HCT116 (cell line): ENCODE measurements around the gene RXYLT1. TPM values are rescaled to one million over a fixed set of nuclear protein-coding genes. Genes with fewer than 3 reads are reported as not detected.
A peak's percentile ranks its signal among the peaks of the same experiment; 100 is the strongest.

Experiments used
- ATAC-seq: fragments of 200-7000 bp; cut with Tn5 transposase; 2 replicates; pipeline ENCODE4 v1.9.1; 2020; ENCODE audit warnings: mild to moderate bottlenecking, moderate library complexity
- BruUV-seq: library from RNA; stranded (reverse); fragments of 400-500 nt; replicated peaks from 2 replicates; lab custom pipeline; 2021; lab: Mats Ljungman, UMichigan
- CTCF ChIA-PET: fragments of 300-600 bp; sonication (Branson Sonifier 250); formaldehyde crosslinking; loops from one replicate; lab custom pipeline; 2021; ENCODE audit warnings: antibody characterized with exemption; lab: Charles Lee
- POLR2A ChIA-PET: fragments of 300-600, 350-600 bp; sonication (Branson Sonifier 250); formaldehyde crosslinking; loops from one replicate; lab custom pipeline; 2021; ENCODE audit warnings: antibody characterized with exemption; lab: Charles Lee
- RAD21 ChIA-PET, 2 experiments: fragments of 300-600 bp; sonication (Branson Sonifier 250); formaldehyde crosslinking; loops; one replicate each; lab custom pipeline; 2023; ENCODE audit warnings: low total read pairs in 2 of 2; ENCODE audit not compliant: uncharacterized antibody in 2 of 2, unreplicated experiment in 2 of 2, low non-redundant PET in 1 of 2; lab: Charles Lee
- DNase-seq: peaks from one replicate; pipeline ENCODE4 v3.0.0-alpha.2; 2010; ENCODE audit warnings: low read depth, low spot score
- H2AFZ ChIP-seq: fragments of 200-600 bp; shearing (Covaris generic), sonication (generic); 2 replicates; pipeline ENCODE4 v1.6.1; 2017; ENCODE audit warnings: low read depth, mixed run types, mixed read lengths, antibody characterized with exemption, low read length; ENCODE audit not compliant: poor library complexity, severe bottlenecking
- H3K27ac ChIP-seq: 2 replicates; pipeline ENCODE4 v1.5.1; 2012; ENCODE audit warnings: low read depth, low read length
- H3K27me3 ChIP-seq: fragments of 200-600 bp; sonication (generic); 2 replicates; pipeline ENCODE4 v1.6.1; 2016; ENCODE audit warnings: mixed run types, low read length, mixed read lengths; ENCODE audit not compliant: insufficient read depth
- H3K36me3 ChIP-seq, 2 experiments: fragments of 200-500 bp in 1 of 2; fragments of 200-600 bp in 1 of 2; sonication (Bioruptor generic) in 1 of 2; sonication (generic) in 1 of 2; 2 replicates each; pipeline versions ENCODE4 v1.5.1 to v1.6.1; 2014 to 2016; ENCODE audit warnings: low read length in 2 of 2, inconsistent platforms in 1 of 2, mixed read lengths in 1 of 2, mixed run types in 1 of 2; ENCODE audit not compliant: insufficient read depth in 2 of 2, control insufficient read depth in 1 of 2
- H3K4me1 ChIP-seq, 2 experiments: fragments of 200-600 bp in 1 of 2; sonication (generic) in 1 of 2; 2 replicates each; pipeline versions ENCODE4 v1.5.1 to v1.6.1; 2012 to 2017; ENCODE audit warnings: low read length in 2 of 2, inconsistent platforms in 1 of 2, mild to moderate bottlenecking in 1 of 2, mixed read lengths in 1 of 2, mixed run types in 1 of 2, moderate library complexity in 1 of 2; ENCODE audit not compliant: insufficient read depth in 2 of 2, control insufficient read depth in 1 of 2
- H3K4me2 ChIP-seq: fragments of 200-600 bp; sonication (generic); 2 replicates; pipeline ENCODE4 v1.6.1; 2017; ENCODE audit warnings: mixed run types, low read length, mixed read lengths
- H3K4me3 ChIP-seq, 2 experiments: fragments of 200-600 bp in 1 of 2; sonication (generic) in 1 of 2; replicated peaks in 1 of 2; 2 replicates each; pipeline ENCODE4 v1.5.1; 2011 to 2016; ENCODE audit warnings: low read length in 2 of 2, control low read depth in 1 of 2, low read depth in 1 of 2, mild to moderate bottlenecking in 1 of 2, mixed read lengths in 1 of 2, mixed run types in 1 of 2
- H3K79me2 ChIP-seq: fragments of 200-600 bp; sonication (generic); 2 replicates; pipeline ENCODE4 v1.6.1; 2017; ENCODE audit warnings: mild to moderate bottlenecking, mixed run types, low read length, moderate library complexity, mixed read lengths; ENCODE audit not compliant: insufficient read depth
- H3K9ac ChIP-seq: fragments of 200-600 bp; sonication (generic); 2 replicates; pipeline ENCODE4 v1.6.1; 2016; ENCODE audit warnings: low read length, mixed read lengths
- H3K9me2 ChIP-seq: fragments of 200-600 bp; sonication (generic), shearing (Covaris generic); 2 replicates; pipeline ENCODE4 v1.6.1; 2017; ENCODE audit warnings: mixed run types, mild to moderate bottlenecking, moderate library complexity; ENCODE audit not compliant: insufficient read depth
- H3K9me3 ChIP-seq, 2 experiments: fragments of 200-500 bp in 1 of 2; fragments of 200-600 bp in 1 of 2; sonication (Bioruptor generic) in 1 of 2; sonication (generic) in 1 of 2; 2 replicates each; pipeline ENCODE4 v1.6.1; 2014 to 2017; ENCODE audit warnings: low read length in 2 of 2, mixed read lengths in 2 of 2, inconsistent platforms in 1 of 2, low read depth in 1 of 2, mild to moderate bottlenecking in 1 of 2, mixed run types in 1 of 2, moderate library complexity in 1 of 2; ENCODE audit not compliant: control insufficient read depth in 1 of 2, insufficient read depth in 1 of 2
- H4K20me1 ChIP-seq: fragments of 200-600 bp; sonication (generic), shearing (Covaris generic); 2 replicates; pipeline ENCODE4 v1.6.1; 2017; ENCODE audit warnings: mixed run types, mild to moderate bottlenecking, moderate library complexity; ENCODE audit not compliant: insufficient read depth
- CBX3 ChIP-seq: IDR thresholded peaks from 2 replicates; pipeline ENCODE4 v1.6.1; 2012; ENCODE audit warnings: low read depth
- POLR2A ChIP-seq: IDR thresholded peaks from 2 replicates; pipeline ENCODE4 v1.7.0; 2011; ENCODE audit warnings: borderline replicate concordance; ENCODE audit not compliant: insufficient read depth, insufficient read length; ENCODE audit errors: extremely low read depth
- RAD21 ChIP-seq: IDR thresholded peaks from 2 replicates; pipeline ENCODE4 v1.6.1; 2012; ENCODE audit warnings: low read depth, mild to moderate bottlenecking
- intact Hi-C: fragments of 100-400 bp; cut with micrococcal nuclease; formaldehyde crosslinking; loops from 2 replicates; pipeline ENCODE4 v1.10.0; 2022
- total RNA-seq: library from RNA; stranded (reverse); gene quantifications from one replicate; pipeline ENCODE4 v1.2.1, GENCODE V29; 2021; ENCODE audit not compliant: unreplicated experiment
- TF ChIP-seq, protein P1 (sequence below), 3 experiments: fragments of 200-600 bp in 1 of 3; sonication (generic) in 1 of 3; IDR thresholded peaks in 2 of 3; conservative IDR thresholded peaks in 1 of 3; 2 replicates each; pipeline ENCODE4 v1.5.1; 2012 to 2017; ENCODE audit warnings: low read depth in 2 of 3, low read length in 2 of 3, antibody characterized with exemption in 1 of 3, borderline replicate concordance in 1 of 3, control low read depth in 1 of 3, mild to moderate bottlenecking in 1 of 3, mixed read lengths in 1 of 3, mixed run types in 1 of 3, moderate library complexity in 1 of 3; ENCODE audit not compliant: insufficient read depth in 1 of 3
- TF ChIP-seq, protein P2 (sequence below): IDR thresholded peaks from 2 replicates; pipeline ENCODE4 v1.6.1; 2012

Gene RXYLT1
- total RNA-seq, 1 experiment from 2014 or later: 23.0 TPM

DNA sequence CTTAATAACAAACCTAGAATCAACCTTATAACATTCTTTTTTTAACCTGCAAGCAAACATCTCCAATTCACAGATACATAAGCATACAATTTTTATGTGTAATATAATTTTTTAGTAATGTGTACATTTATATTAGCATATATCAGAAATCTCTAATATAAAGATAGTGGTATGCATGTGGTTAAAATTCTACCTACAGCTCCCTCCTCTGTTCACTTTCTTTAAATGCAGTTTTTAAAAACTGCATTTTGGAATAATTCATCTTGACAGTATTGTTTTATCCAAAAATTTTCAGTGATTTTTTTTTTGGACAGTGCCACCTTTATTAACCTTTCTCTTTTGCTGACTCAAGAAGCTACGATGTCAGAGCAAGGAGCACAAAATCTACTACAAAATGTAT is 13.2 kb upstream of the RXYLT1 start:
- BruUV-seq: no TSS peak
- H3K27ac ChIP-seq: no peak overlapping the region
- H3K9ac ChIP-seq: no peak overlapping the region
- no peak overlapping the region for H3K4me2 ChIP-seq
- ChIA-PET CTCF (interaction anchor here (1.2 to 1.7 kb wide), 2 partner anchors 9 to 614 kb away, joined by 4 to 5 read pairs; no protein-coding TSS in a partner anchor), RAD21 (no interaction called here), POLR2A (no interaction called here)
- no peaks in the 10 kb centered on the region for H3K9me2 ChIP-seq
- DNase-seq (no peak), ATAC-seq (no peak)
- TF ChIP-seq, protein P1, sequence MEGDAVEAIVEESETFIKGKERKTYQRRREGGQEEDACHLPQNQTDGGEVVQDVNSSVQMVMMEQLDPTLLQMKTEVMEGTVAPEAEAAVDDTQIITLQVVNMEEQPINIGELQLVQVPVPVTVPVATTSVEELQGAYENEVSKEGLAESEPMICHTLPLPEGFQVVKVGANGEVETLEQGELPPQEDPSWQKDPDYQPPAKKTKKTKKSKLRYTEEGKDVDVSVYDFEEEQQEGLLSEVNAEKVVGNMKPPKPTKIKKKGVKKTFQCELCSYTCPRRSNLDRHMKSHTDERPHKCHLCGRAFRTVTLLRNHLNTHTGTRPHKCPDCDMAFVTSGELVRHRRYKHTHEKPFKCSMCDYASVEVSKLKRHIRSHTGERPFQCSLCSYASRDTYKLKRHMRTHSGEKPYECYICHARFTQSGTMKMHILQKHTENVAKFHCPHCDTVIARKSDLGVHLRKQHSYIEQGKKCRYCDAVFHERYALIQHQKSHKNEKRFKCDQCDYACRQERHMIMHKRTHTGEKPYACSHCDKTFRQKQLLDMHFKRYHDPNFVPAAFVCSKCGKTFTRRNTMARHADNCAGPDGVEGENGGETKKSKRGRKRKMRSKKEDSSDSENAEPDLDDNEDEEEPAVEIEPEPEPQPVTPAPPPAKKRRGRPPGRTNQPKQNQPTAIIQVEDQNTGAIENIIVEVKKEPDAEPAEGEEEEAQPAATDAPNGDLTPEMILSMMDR (IDR thresholded peaks at IDR 0.05 in 2 of 3, conservative IDR thresholded peaks at IDR 0.05 in 1 of 3; ENCODE audit: borderline replicate concordance in 1 of 3, insufficient read depth in 1 of 3, low read depth in 2 of 3, low read length in 2 of 3): peak; percentile 9 to 38 (median 26); a peak in 3 of 6 replicates
- TF ChIP-seq, protein P2, sequence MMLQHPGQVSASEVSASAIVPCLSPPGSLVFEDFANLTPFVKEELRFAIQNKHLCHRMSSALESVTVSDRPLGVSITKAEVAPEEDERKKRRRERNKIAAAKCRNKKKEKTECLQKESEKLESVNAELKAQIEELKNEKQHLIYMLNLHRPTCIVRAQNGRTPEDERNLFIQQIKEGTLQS: no peak
- peak; percentile 48 for TF ChIP-seq RAD21
- H2AFZ ChIP-seq: no peak overlapping the region
- H3K27me3 ChIP-seq: no peaks in the 10 kb centered on the region
- H3K79me2 ChIP-seq: no peaks in the 10 kb centered on the region
- intact Hi-C loops: loop anchor here (10.0 kb wide), 1 partner anchor 662 kb away; no protein-coding TSS in a partner anchor
- no peaks in the 10 kb centered on the region for H3K4me1 ChIP-seq
- no peak overlapping the region for H3K4me3 ChIP-seq
- no peaks in the 10 kb centered on the region for H3K9me3 ChIP-seq
- no peaks in the 10 kb centered on the region for H4K20me1 ChIP-seq
- no peaks in the 10 kb centered on the region for H3K36me3 ChIP-seq

DNA sequence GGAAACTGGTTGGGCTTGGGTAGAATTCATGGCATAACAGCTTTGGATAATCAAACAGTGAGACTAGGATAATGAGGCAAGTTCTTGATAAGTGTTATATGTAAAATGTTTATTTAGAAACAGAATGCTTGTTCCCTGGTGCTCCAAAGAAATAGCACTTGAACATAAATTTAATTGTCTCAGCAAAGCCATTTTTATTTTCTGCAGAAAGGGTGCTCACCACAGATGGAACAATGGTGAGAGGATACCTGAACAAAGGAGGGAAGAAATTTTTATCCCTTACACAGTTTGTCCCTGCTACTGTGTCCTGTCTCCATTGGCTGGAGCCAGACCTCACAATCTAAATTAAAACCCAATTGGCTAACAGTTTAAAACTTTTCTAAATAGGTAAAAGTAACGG is 9.3 kb upstream of the RXYLT1 start:
- ChIA-PET RAD21 (no interaction called here), CTCF (no interaction called here), POLR2A (no interaction called here)
- no peak for ATAC-seq
- no peak overlapping the region for H3K27ac ChIP-seq
- H3K27me3 ChIP-seq: no peaks in the 10 kb centered on the region
- no peaks in the 10 kb centered on the region for H3K9me2 ChIP-seq
- no peaks in the 10 kb centered on the region for H3K9me3 ChIP-seq
- H3K4me1 ChIP-seq: no peaks in the 10 kb centered on the region
- DNase-seq: no peak
- H3K9ac ChIP-seq: no peak overlapping the region
- TF ChIP-seq CBX3: 0 out of 2 replicates have a peak, but pooled peaks have one; percentile 50
- no peak for TF ChIP-seq POLR2A
- no peak overlapping the region for H3K4me3 ChIP-seq
- H3K36me3 ChIP-seq: no peaks in the 10 kb centered on the region
- no TSS peak for BruUV-seq
- H3K79me2 ChIP-seq: no peaks in the 10 kb centered on the region
- H2AFZ ChIP-seq: no peak overlapping the region
- no peaks in the 10 kb centered on the region for H4K20me1 ChIP-seq
- no peak overlapping the region for H3K4me2 ChIP-seq
- intact Hi-C loops: no loop called here
